Esophagus muscularis mucosa (tissue), 4 donors: ENCODE measurements around the gene MCM7. TPM values are rescaled to one million over a fixed set of nuclear protein-coding genes. Genes with fewer than 3 reads are reported as not detected.

ENCODE experiments used
- DNase-seq: peaks from one replicate; pipeline ENCODE4 v3.0.0-alpha.2; 2017; ENCODE audit errors: extremely low spot score
- H3K27ac ChIP-seq, 4 donors: fragments of 200-600 bp; sonication (generic); replicated peaks in 1 of 4; 1 replicate in 3 of 4; 2 replicates in 1 of 4; pipeline ENCODE4 v1.5.1; 2016 to 2019; ENCODE audit warnings: mild to moderate bottlenecking in 1 of 4
- H3K27me3 ChIP-seq, 4 donors: fragments of 200-600 bp; sonication (generic); one replicate each; pipeline versions ENCODE4 v1.5.1 to v1.6.0; 2016 to 2019
- H3K36me3 ChIP-seq, 4 donors: fragments of 200-600 bp; sonication (generic); one replicate each; pipeline ENCODE4 v1.5.1; 2016 to 2019
- H3K4me1 ChIP-seq, 4 donors: fragments of 200-600 bp; sonication (generic); one replicate each; pipeline ENCODE4 v1.5.1; 2016 to 2019
- H3K4me3 ChIP-seq, 4 donors: fragments of 200-600 bp; sonication (generic); 1 replicate in 2 of 4; 2 replicates in 2 of 4; pipeline ENCODE4 v1.5.1; 2016 to 2019; ENCODE audit warnings: mild to moderate bottlenecking in 4 of 4, moderate library complexity in 1 of 4
- H3K9me3 ChIP-seq, 4 donors: fragments of 200-600 bp; sonication (generic); 1 replicate in 3 of 4; 2 replicates in 1 of 4; pipeline ENCODE4 v1.5.1; 2016 to 2019
- CTCF ChIP-seq, 3 experiments: fragments of 200-600 bp in 2 of 3; fragments of 450-650 bp in 1 of 3; sonication (generic) in 2 of 3; IDR thresholded peaks; one replicate each; pipeline ENCODE4 v1.5.1; 2017 to 2019; ENCODE audit warnings: antibody characterized with exemption in 3 of 3, mild to moderate bottlenecking in 2 of 3, moderate library complexity in 1 of 3
- EP300 ChIP-seq: sonication (generic); formaldehyde crosslinking; IDR thresholded peaks from one replicate; pipeline ENCODE4 v1.6.1; 2017; ENCODE audit warnings: antibody characterized with exemption
- POLR2A ChIP-seq: fragments of 450-650 bp; IDR thresholded peaks from one replicate; pipeline ENCODE4 v1.6.1; 2017; ENCODE audit warnings: antibody characterized with exemption, moderate library complexity, mild to moderate bottlenecking, low read depth
- POLR2AphosphoS5 ChIP-seq, 2 donors: sonication (generic); formaldehyde crosslinking; IDR thresholded peaks; one replicate each; pipeline ENCODE4 v1.6.1; 2017; ENCODE audit warnings: antibody characterized with exemption in 2 of 2
- WGBS: methylation state at CpG from one replicate; pipeline ENCODE4 v1.1.5; 2018; 5-methylcytosine and 5-hydroxymethylcytosine counted together
- intact Hi-C: fragments of 100-400 bp; cut with DNase I; formaldehyde crosslinking; loops from one replicate; pipeline ENCODE4 v1.15.1; 2023
- total RNA-seq, 4 donors: library from RNA; depleted of rRNA; stranded (reverse); fragments of >200 nt; gene quantifications; one replicate each; pipeline versions ENCODE4 v1.1.0 to v1.2.1, GENCODE V29; 2016

Gene MCM7
- total RNA-seq, 4 donors from 2014 or later: 35.3 to 60.3 (median 41.1) TPM

- WGBS: under 1% methylated on average over 17 of the region's 68 CpGs
- TF ChIP-seq POLR2AphosphoS5 (IDR thresholded peaks at IDR 0.05): peak; percentile 92 to 95
- TF ChIP-seq EP300: no peak
- peak in 1 of 3 experiments; percentile 36 for TF ChIP-seq CTCF (IDR thresholded peaks at IDR 0.05)
- TF ChIP-seq POLR2A: peak; percentile 73
- Histone ChIP-seq H3K36me3 (peaks cover 30 to 40% (median 38%) of the 10 kb centered on the region in 4 donors), H3K4me1 (peaks cover 18 to 46% (median 39%) of the 10 kb centered on the region in 4 donors), H3K9me3 (no peaks in the 10 kb centered on the region), H3K4me3 (peak within 1 kb of the TSS; percentile 71 to 98 (median 90)), H3K27me3 (peaks cover 0 to 5% (median 0%) of the 10 kb centered on the region in 4 donors), H3K27ac (peak within 1 kb of the TSS; percentile 84 to 91 (median 90))
- intact Hi-C loops: loop anchor here (10.0 kb wide), 2 partner anchors 94 to 174 kb away; partner anchors contain the start of gene TRIM4
- peak; percentile 96 for DNase-seq
Observed at GRCh38 chr7:100088621-100089457, 12.4 kb downstream of the MCM7 start, which contains the start of gene COPS6. COPS6 (plus strand) TSS chr7:100088969; CDS start chr7:100088991, 22 bp downstream.

- Histone ChIP-seq H3K27me3 (peaks cover 0 to 5% (median 0%) of the 10 kb centered on the region in 4 donors), H3K27ac (peak overlapping the region; percentile 84 to 91 (median 90)), H3K4me3 (peak overlapping the region; percentile 71 to 98 (median 90)), H3K4me1 (peaks cover 18 to 40% (median 32%) of the 10 kb centered on the region in 4 donors), H3K9me3 (no peaks in the 10 kb centered on the region), H3K36me3 (peaks cover 24 to 33% (median 31%) of the 10 kb centered on the region in 4 donors)
- no peak for DNase-seq
- intact Hi-C loops: loop anchor here (10.0 kb wide), 2 partner anchors 93 to 173 kb away; partner anchors contain the start of gene TRIM4
- TF ChIP-seq CTCF (IDR thresholded peaks at IDR 0.05) (no peak), EP300 (no peak), POLR2AphosphoS5 (IDR thresholded peaks at IDR 0.05) (no peak), POLR2A (no peak)
- 76% methylated on average over 11 of the region's 11 CpGs for WGBS
Observed at GRCh38 chr7:100088095-100088620, 13.0 kb downstream of the MCM7 start.

GRCh38 chr7:100087055-100087750, 14.0 kb downstream of the MCM7 start:
- no peak for DNase-seq
- Histone ChIP-seq H3K9me3 (no peaks in the 10 kb centered on the region), H3K27me3 (peaks cover 0 to 5% (median 0%) of the 10 kb centered on the region in 4 donors), H3K27ac (peak overlapping the region; percentile 43 to 91 (median 87)), H3K4me3 (no peak overlapping the region), H3K4me1 (peaks cover 26 to 45% (median 37%) of the 10 kb centered on the region in 4 donors), H3K36me3 (peaks cover 17 to 24% (median 21%) of the 10 kb centered on the region in 4 donors)
- TF ChIP-seq POLR2AphosphoS5 (IDR thresholded peaks at IDR 0.05): peak in 1 of 2 donors; percentile 81
- TF ChIP-seq EP300: no peak
- intact Hi-C loops: loop anchor here (10.0 kb wide), 2 partner anchors 92 to 172 kb away; partner anchors contain the start of gene TRIM4
- 52% methylated on average over 10 of the region's 10 CpGs for WGBS

- Histone ChIP-seq H3K27ac (no peak overlapping the region), H3K27me3 (peaks cover 0 to 5% (median 0%) of the 10 kb centered on the region in 4 donors), H3K4me3 (no peak overlapping the region), H3K9me3 (no peaks in the 10 kb centered on the region), H3K36me3 (peaks cover 2 to 7% (median 4%) of the 10 kb centered on the region in 4 donors), H3K4me1 (peaks cover 31 to 55% (median 44%) of the 10 kb centered on the region in 4 donors)
- no peak for DNase-seq
- TF ChIP-seq CTCF (IDR thresholded peaks at IDR 0.05) (no peak), POLR2AphosphoS5 (IDR thresholded peaks at IDR 0.05) (no peak), POLR2A (no peak), EP300 (no peak)
- intact Hi-C loops: loop anchor here (10.0 kb wide), 2 partner anchors 91 to 171 kb away; partner anchors contain the start of gene TRIM4
- 48% methylated on average over 3 of the region's 3 CpGs for WGBS
Observed at GRCh38 chr7:100085515-100085914, 15.7 kb downstream of the MCM7 start.
